Fibroblast of the aortic adventitia (primary cell): ENCODE results near the gene CUBN. TPM values are rescaled to one million over a fixed set of nuclear protein-coding genes. Genes with fewer than 3 reads are reported as not detected.

ENCODE experiments used
- DNase-seq: peaks from one replicate; pipeline ENCODE4 v3.0.0-alpha.2; 2010; ENCODE audit warnings: low read depth
- H3K4me3 ChIP-seq: 2 replicates; pipeline ENCODE4 v1.5.1; 2011; ENCODE audit warnings: low read depth, mild to moderate bottlenecking, control low read depth, low read length, moderate library complexity
- total RNA-seq: library from RNA; depleted of rRNA; stranded (reverse); fragments of >200 nt; gene quantifications from 2 replicates; pipeline ENCODE4 v1.2.3, GENCODE V29; 2012; ENCODE audit warnings: low replicate concordance
- TF ChIP-seq, protein P1 (sequence below): IDR thresholded peaks from 2 replicates; pipeline ENCODE4 v1.5.1; 2011; ENCODE audit warnings: mild to moderate bottlenecking, low read length, control low read depth, inconsistent platforms; ENCODE audit not compliant: insufficient read depth

Gene CUBN
- total RNA-seq, 1 donor = 4.2 TPM

DNA sequence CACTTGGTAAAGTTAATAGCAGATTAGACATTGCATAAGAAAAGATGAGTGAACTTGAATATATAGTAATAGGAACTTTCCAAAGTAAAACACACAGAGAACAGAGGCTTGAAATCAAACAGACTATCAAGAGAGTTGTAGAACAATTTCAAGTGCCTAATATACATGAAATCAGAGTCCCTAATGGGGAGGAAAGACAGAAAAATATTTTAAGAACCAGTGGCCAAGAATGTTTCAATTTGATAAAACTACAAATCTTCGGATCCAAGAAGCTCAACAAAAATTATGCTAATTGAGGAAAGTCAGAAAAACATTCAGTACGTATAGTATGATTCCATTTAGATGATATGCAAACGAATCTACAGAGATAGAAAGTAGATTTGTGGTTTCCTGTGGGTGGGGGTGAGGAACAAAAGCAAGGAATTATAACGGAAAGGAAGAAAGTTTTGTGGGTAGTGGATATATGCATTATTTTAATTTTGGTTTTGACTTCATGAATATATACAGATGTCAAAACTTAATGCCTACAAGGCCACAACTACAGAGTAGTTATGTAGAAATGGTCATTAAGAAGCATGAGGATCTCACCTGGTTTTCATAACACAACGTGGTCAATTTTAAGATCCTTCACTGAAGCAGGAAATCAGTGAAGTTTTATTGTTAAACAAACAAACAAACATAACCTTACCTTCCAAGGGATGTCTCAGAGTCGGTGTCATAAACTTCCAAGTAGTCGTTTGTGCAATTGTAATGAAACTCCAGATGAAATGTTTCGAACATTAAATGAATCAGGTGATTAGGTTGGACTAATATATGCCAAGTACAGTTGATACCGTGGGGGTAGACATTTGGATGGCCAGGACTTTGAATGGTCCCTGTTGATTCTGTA lies 62.0 kb downstream of the CUBN start:
- no peak for DNase-seq
- TF ChIP-seq, protein P1, sequence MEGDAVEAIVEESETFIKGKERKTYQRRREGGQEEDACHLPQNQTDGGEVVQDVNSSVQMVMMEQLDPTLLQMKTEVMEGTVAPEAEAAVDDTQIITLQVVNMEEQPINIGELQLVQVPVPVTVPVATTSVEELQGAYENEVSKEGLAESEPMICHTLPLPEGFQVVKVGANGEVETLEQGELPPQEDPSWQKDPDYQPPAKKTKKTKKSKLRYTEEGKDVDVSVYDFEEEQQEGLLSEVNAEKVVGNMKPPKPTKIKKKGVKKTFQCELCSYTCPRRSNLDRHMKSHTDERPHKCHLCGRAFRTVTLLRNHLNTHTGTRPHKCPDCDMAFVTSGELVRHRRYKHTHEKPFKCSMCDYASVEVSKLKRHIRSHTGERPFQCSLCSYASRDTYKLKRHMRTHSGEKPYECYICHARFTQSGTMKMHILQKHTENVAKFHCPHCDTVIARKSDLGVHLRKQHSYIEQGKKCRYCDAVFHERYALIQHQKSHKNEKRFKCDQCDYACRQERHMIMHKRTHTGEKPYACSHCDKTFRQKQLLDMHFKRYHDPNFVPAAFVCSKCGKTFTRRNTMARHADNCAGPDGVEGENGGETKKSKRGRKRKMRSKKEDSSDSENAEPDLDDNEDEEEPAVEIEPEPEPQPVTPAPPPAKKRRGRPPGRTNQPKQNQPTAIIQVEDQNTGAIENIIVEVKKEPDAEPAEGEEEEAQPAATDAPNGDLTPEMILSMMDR = no peak
- H3K4me3 ChIP-seq = no peak overlapping the region

DNA sequence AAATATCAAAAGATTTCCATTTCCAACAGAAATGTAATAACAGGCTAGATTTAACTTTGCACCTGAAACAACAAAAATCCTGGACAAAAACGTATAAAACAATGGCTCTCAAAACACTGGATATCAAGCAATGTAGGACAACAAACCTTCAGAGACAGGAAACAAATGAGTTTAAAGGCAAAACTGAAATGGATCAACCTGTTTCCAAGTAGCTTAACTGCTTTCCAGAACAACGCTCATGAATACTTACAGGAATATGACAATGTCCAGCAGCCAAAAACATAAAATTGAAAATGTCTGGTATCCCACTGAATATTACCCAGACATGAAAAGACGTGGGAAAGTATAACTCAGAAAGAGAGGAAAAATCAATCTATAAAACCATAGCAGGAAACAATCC lies 62.8 kb downstream of the CUBN start:
- no peak for DNase-seq
- TF ChIP-seq, protein P1 = no peak
- no peak overlapping the region for H3K4me3 ChIP-seq

DNA sequence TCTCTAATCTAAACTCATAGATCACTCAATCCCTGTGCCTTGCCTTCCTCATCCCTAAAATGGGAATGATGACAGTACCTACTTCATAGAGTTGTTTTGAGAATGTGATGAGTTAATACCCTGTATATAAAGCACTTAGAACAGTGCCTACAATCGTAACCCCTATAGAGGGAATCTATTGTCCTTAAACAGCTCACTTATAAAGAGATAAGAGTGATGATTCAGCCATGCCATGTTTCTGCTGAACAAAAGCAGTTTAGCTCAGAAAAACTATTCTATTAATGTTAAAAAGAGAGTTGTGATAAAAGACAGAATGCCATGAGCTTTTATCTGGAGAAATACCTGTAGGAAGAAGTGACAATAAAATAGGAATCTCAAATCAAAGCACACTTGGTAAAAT lies 63.6 kb downstream of the CUBN start:
- H3K4me3 ChIP-seq = no peak overlapping the region
- TF ChIP-seq, protein P1 = no peak
- peak; percentile 48 for DNase-seq

DNA sequence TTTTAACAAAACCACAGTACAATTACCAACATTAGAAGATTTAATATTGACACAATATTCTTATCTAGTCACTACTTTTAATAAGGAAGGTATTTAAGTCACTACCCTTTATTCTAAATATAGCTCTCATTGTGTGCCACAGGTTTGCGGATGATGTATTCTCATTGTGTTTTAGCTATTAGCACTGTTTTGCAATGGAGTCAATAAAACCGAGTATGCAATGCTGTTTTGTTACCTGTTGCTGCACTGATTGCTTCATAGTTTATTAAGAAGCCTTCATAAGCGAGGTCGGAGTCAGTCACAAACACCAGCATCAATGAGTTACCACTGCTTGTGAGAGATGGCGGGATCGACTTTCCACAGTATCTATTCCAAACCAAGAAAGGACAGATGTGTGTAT lies 64.3 kb downstream of the CUBN start:
- TF ChIP-seq, protein P1 = no peak
- H3K4me3 ChIP-seq = no peak overlapping the region
- DNase-seq = no peak

DNA sequence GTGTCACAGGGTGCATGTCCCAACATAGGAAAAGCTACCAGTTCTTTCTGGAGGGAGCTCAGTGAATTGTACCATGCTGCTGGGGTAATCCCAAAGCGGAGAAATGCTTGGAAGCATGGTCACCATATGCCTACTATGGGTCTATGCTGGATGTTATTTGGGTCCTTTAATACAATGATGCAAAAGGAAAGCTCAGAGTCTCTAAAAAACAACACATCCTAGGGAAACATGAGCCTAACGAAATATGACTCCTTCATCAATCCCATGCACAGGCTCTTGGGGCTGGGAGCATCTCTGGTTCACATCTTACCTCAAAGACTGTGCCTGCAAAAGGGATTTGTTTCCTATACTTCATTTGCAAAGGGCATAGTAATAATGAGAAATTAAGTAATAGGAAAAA lies 65.2 kb downstream of the CUBN start:
- no peak for DNase-seq
- TF ChIP-seq, protein P1 = no peak
- no peak overlapping the region for H3K4me3 ChIP-seq

DNA sequence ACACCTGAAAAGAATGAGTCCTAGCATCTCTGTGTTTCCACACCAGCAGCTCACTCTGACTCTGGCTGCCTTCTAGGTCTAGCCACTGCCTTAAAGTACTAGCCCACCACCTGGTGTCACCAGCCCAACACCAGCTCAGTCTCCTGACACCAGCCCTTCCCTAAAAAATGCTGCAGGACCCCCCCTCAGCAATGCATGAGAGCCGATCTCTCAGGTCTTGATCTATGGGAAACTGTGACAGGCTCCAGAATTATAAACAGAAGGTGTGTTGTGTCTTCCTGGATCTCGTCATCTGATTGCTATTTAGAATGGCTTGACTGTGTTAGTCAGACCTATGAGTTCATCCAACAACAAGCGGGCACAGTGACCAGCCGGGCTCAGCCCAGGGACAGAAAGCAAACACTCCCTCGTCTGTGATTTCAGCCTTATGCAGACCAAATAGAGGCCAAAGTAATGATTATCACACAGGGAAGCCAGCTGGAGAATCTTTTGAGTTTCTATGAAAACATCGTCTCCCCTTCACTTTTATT lies 66.6 kb downstream of the CUBN start:
- peak; percentile 74 for DNase-seq
- TF ChIP-seq, protein P1 = no peak
- H3K4me3 ChIP-seq = peak overlapping the region; percentile 6
